OCI-LY7 (cell line): ENCODE measurements around the gene BACH2. TPM values are rescaled to one million over a fixed set of nuclear protein-coding genes. Genes with fewer than 3 reads are reported as not detected.

Experiments used
- BruUV-seq: library from RNA; stranded (reverse); fragments of 400-500 nt; replicated peaks from 2 replicates; lab custom pipeline; 2021; lab: Mats Ljungman, UMichigan
- CTCF ChIA-PET: fragments of 300-600 bp; sonication (Branson Sonifier 250); formaldehyde crosslinking; loops from one replicate; lab custom pipeline; 2022; ENCODE audit warnings: antibody characterized with exemption; ENCODE audit not compliant: unreplicated experiment; lab: Charles Lee
- POLR2A ChIA-PET: fragments of 300-600 bp; sonication (Branson Sonifier 250); formaldehyde crosslinking; loops from one replicate; lab custom pipeline; 2022; ENCODE audit warnings: antibody characterized with exemption; lab: Charles Lee
- DNase-seq: peaks from one replicate; pipeline ENCODE4 v3.0.0-alpha.2; 2015; ENCODE audit warnings: low spot score
- H2AFZ ChIP-seq: fragments of 200-600 bp; sonication (generic), shearing (Covaris generic); 2 replicates; pipeline ENCODE4 v1.6.1; 2014; ENCODE audit warnings: mild to moderate bottlenecking, antibody characterized with exemption, low read length, moderate library complexity
- H3K27ac ChIP-seq: fragments of 200-600 bp; sonication (generic); 2 replicates; pipeline ENCODE4 v1.5.1; 2014; ENCODE audit warnings: mixed run types, low read depth, mild to moderate bottlenecking, moderate library complexity, low read length, inconsistent platforms; ENCODE audit not compliant: poor library complexity, severe bottlenecking
- H3K36me3 ChIP-seq: fragments of 200-600 bp; sonication (generic); 2 replicates; pipeline ENCODE4 v1.6.1; 2014; ENCODE audit warnings: mild to moderate bottlenecking, antibody characterized with exemption, low read length, moderate library complexity, mixed read lengths; ENCODE audit not compliant: insufficient read depth
- H3K4me1 ChIP-seq: fragments of 200-600 bp; sonication (generic); 2 replicates; pipeline ENCODE4 v1.5.1; 2014; ENCODE audit warnings: mild to moderate bottlenecking, low read length; ENCODE audit not compliant: insufficient read depth, poor library complexity, severe bottlenecking
- H3K4me2 ChIP-seq: fragments of 200-600 bp; sonication (generic); 2 replicates; pipeline ENCODE4 v1.6.1; 2014; ENCODE audit warnings: mild to moderate bottlenecking, low read length
- H3K4me3 ChIP-seq: fragments of 200-600 bp; sonication (generic); 2 replicates; pipeline ENCODE4 v1.5.1; 2014; ENCODE audit warnings: mild to moderate bottlenecking, low read depth, low read length; ENCODE audit not compliant: poor library complexity, severe bottlenecking
- H3K79me2 ChIP-seq: fragments of 200-600 bp; sonication (generic); 2 replicates; pipeline ENCODE4 v1.6.1; 2016; ENCODE audit warnings: low read depth, mild to moderate bottlenecking, low read length, moderate library complexity, mixed read lengths; ENCODE audit not compliant: insufficient read depth
- H3K9me2 ChIP-seq: fragments of 200-600 bp; sonication (generic); 2 replicates; pipeline ENCODE4 v1.6.1; 2016; ENCODE audit warnings: mild to moderate bottlenecking, low read length, mixed read lengths; ENCODE audit not compliant: insufficient read depth
- H3K9me3 ChIP-seq: fragments of 200-600 bp; sonication (generic); 2 replicates; pipeline ENCODE4 v1.6.1; 2014; ENCODE audit warnings: mild to moderate bottlenecking, mixed run types, low read length, mixed read lengths
- H4K20me1 ChIP-seq: fragments of 200-600 bp; sonication (generic); 2 replicates; pipeline ENCODE4 v1.6.1; 2014; ENCODE audit warnings: mild to moderate bottlenecking, antibody characterized with exemption, low read length, moderate library complexity, mixed read lengths; ENCODE audit not compliant: insufficient read depth
- EZH2phosphoT487 ChIP-seq: fragments of 200-600 bp; sonication (generic); IDR thresholded peaks from 2 replicates; pipeline ENCODE4 v1.6.1; 2018; ENCODE audit warnings: low read depth, borderline replicate concordance, mild to moderate bottlenecking, mixed run types, antibody characterized with exemption, low read length, moderate library complexity, mixed read lengths
- intact Hi-C: fragments of 100-400 bp; cut with micrococcal nuclease; formaldehyde crosslinking; loops from one replicate; pipeline ENCODE4 v1.10.0; 2022; ENCODE audit not compliant: unreplicated experiment
- total RNA-seq, 2 experiments: library from RNA; depleted of rRNA in 1 of 2; stranded (reverse); fragments of >200 nt in 1 of 2; shearing (Covaris generic) in 1 of 2; gene quantifications; 2 replicates each; pipeline ENCODE4 v1.2.3, GENCODE V29; 2014 to 2022
- TF ChIP-seq, protein P1 (sequence below): fragments of 200-600 bp; sonication (generic); conservative IDR thresholded peaks from 2 replicates; pipeline ENCODE4 v1.5.1; 2014; ENCODE audit warnings: mild to moderate bottlenecking, antibody characterized with exemption, low read length, moderate library complexity, mixed read lengths

The BACH2 gene
- total RNA-seq, 2 experiments from 2014 or later: 92.0 to 163 TPM

GRCh38 chr6:90048206-90048967 is 248.3 kb downstream of the BACH2 start:
- no peak for DNase-seq
- Histone ChIP-seq H3K4me2 (no peak overlapping the region), H3K9me3 (peaks cover 3% of the 10 kb centered on the region; the same call in 1 of the 2 replicates), H3K4me3 (no peak overlapping the region), H3K36me3 (peaks cover 62% of the 10 kb centered on the region), H3K79me2 (peaks cover 15% of the 10 kb centered on the region; the same call in 1 of the 2 replicates), H4K20me1 (0 out of 2 replicates have a peak, but pooled peaks cover 4% of the 10 kb centered on the region), H2AFZ (no peak overlapping the region), H3K27ac (no peak overlapping the region), H3K4me1 (no peaks in the 10 kb centered on the region), H3K9me2 (no peaks in the 10 kb centered on the region)
- ChIA-PET POLR2A (interaction anchor here (1.0 to 1.2 kb wide), 3 partner anchors 12 to 47 kb away, joined by 3 to 6 read pairs (median 3); no protein-coding TSS in a partner anchor), CTCF (no interaction called here)
- intact Hi-C loops: no loop called here
- no TSS peak for BruUV-seq
- TF ChIP-seq EZH2phosphoT487: no peak
- TF ChIP-seq, protein P1, sequence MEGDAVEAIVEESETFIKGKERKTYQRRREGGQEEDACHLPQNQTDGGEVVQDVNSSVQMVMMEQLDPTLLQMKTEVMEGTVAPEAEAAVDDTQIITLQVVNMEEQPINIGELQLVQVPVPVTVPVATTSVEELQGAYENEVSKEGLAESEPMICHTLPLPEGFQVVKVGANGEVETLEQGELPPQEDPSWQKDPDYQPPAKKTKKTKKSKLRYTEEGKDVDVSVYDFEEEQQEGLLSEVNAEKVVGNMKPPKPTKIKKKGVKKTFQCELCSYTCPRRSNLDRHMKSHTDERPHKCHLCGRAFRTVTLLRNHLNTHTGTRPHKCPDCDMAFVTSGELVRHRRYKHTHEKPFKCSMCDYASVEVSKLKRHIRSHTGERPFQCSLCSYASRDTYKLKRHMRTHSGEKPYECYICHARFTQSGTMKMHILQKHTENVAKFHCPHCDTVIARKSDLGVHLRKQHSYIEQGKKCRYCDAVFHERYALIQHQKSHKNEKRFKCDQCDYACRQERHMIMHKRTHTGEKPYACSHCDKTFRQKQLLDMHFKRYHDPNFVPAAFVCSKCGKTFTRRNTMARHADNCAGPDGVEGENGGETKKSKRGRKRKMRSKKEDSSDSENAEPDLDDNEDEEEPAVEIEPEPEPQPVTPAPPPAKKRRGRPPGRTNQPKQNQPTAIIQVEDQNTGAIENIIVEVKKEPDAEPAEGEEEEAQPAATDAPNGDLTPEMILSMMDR: no peak

- ChIA-PET POLR2A (no interaction called here), CTCF (no interaction called here)
- H4K20me1 ChIP-seq: 0 out of 2 replicates have a peak, but pooled peaks cover 4% of the 10 kb centered on the region
- peaks cover 5% of the 10 kb centered on the region; the same call in 1 of the 2 replicates for H3K79me2 ChIP-seq
- no peak overlapping the region for H3K27ac ChIP-seq
- H3K9me2 ChIP-seq: no peaks in the 10 kb centered on the region
- H3K4me2 ChIP-seq: no peak overlapping the region
- H3K36me3 ChIP-seq: peaks cover 67% of the 10 kb centered on the region
- BruUV-seq: no TSS peak
- no peak for TF ChIP-seq EZH2phosphoT487
- TF ChIP-seq, protein P1: no peak
- no peak overlapping the region for H3K4me3 ChIP-seq
- no peaks in the 10 kb centered on the region for H3K4me1 ChIP-seq
- no peak for DNase-seq
- intact Hi-C loops: no loop called here
- H2AFZ ChIP-seq: no peak overlapping the region
- H3K9me3 ChIP-seq: no peaks in the 10 kb centered on the region
These were observed 251.1 kb downstream of the BACH2 start for GRCh38 chr6:90045535-90045934.
